Gastroesophageal sphincter (tissue), 4 donors: ENCODE results near the gene TMEM266. TPM values are rescaled to one million over a fixed set of nuclear protein-coding genes. Genes with fewer than 3 reads are reported as not detected.

ENCODE experiments used
- ATAC-seq: fragments of 150-250 bp; one replicate; pipeline ENCODE4 v1.9.1; 2016; ENCODE audit warnings: mild to moderate bottlenecking, moderate library complexity
- H3K27ac ChIP-seq, 4 donors: fragments of 200-600 bp; sonication (generic) in 3 of 4; 1 replicate in 3 of 4; 2 replicates in 1 of 4; pipeline ENCODE4 v1.5.1; 2016 to 2019
- H3K27me3 ChIP-seq: fragments of 200-600 bp; sonication (generic); one replicate; pipeline ENCODE4 v1.5.1; 2019
- H3K36me3 ChIP-seq, 2 donors: fragments of 200-600 bp; sonication (generic); one replicate each; pipeline ENCODE4 v1.5.1; 2019; ENCODE audit warnings: control low read depth in 1 of 2
- H3K4me1 ChIP-seq, 3 donors: fragments of 200-600 bp; sonication (generic); 1 replicate in 2 of 3; 2 replicates in 1 of 3; pipeline ENCODE4 v1.5.1; 2016 to 2019; ENCODE audit warnings: control low read depth in 2 of 3
- H3K4me3 ChIP-seq, 2 donors: fragments of 200-600 bp; sonication (generic); one replicate each; pipeline ENCODE4 v1.5.1; 2019; ENCODE audit warnings: mild to moderate bottlenecking in 1 of 2, moderate library complexity in 1 of 2
- H3K9me3 ChIP-seq, 3 donors: fragments of 200-600 bp; sonication (generic); one replicate each; pipeline ENCODE4 v1.5.1; 2017 to 2019; ENCODE audit warnings: control low read depth in 2 of 3
- CTCF ChIP-seq, 4 experiments: fragments of 200-600 bp in 2 of 4; fragments of 450-650 bp in 2 of 4; sonication (generic) in 1 of 4; IDR thresholded peaks; one replicate each; pipeline ENCODE4 v1.5.1; 2017 to 2019; ENCODE audit warnings: antibody characterized with exemption in 4 of 4, mild to moderate bottlenecking in 2 of 4, moderate library complexity in 2 of 4
- EP300 ChIP-seq: sonication (generic); formaldehyde crosslinking; IDR thresholded peaks from one replicate; pipeline ENCODE4 v1.6.1; 2017; ENCODE audit warnings: antibody characterized with exemption, mild to moderate bottlenecking
- POLR2A ChIP-seq, 2 donors: fragments of 450-650 bp; IDR thresholded peaks; one replicate each; pipeline ENCODE4 v1.6.1; 2017; ENCODE audit warnings: antibody characterized with exemption in 2 of 2, mild to moderate bottlenecking in 2 of 2, moderate library complexity in 1 of 2
- POLR2AphosphoS5 ChIP-seq: sonication (generic); formaldehyde crosslinking; IDR thresholded peaks from one replicate; pipeline ENCODE4 v1.6.1; 2017; ENCODE audit warnings: antibody characterized with exemption
- WGBS, 2 donors: methylation state at CpG; one replicate each; pipeline ENCODE4 v1.1.5; 2018; ENCODE audit warnings: low coverage in 1 of 2; 5-methylcytosine and 5-hydroxymethylcytosine counted together
- total RNA-seq, 4 donors: library from RNA; depleted of rRNA; stranded (reverse); fragments of >200 nt; gene quantifications; one replicate each; pipeline ENCODE4 v1.1.0, GENCODE V29; 2016

TMEM266 gene
- total RNA-seq, 4 donors from 2014 or later, result 0.77 TPM; not detected in 3

- Histone ChIP-seq H3K36me3 (no peaks in the 10 kb centered on the region), H3K27ac (no peak overlapping the region), H3K27me3 (peaks cover 22% of the 10 kb centered on the region), H3K9me3 (no peaks in the 10 kb centered on the region), H3K4me1 (peaks cover 0 to 26% (median 7%) of the 10 kb centered on the region in 3 donors), H3K4me3 (no peak overlapping the region)
- no peak for ATAC-seq
- WGBS, 2 donors, result 78 to 83% methylated on average over 3 to 4 of the region's 8 CpGs
- TF ChIP-seq CTCF (IDR thresholded peaks at IDR 0.05), result no peak
- TF ChIP-seq EP300, result no peak
- TF ChIP-seq POLR2A (IDR thresholded peaks at IDR 0.05), result no peak
- TF ChIP-seq POLR2AphosphoS5, result no peak
These were observed 91.8 kb downstream of the TMEM266 start for GRCh38 chr15:76151599-76151974.

GRCh38 chr15:76152197-76152596, 92.4 kb downstream of the TMEM266 start:
- Histone ChIP-seq H3K4me3 (no peak overlapping the region), H3K36me3 (no peaks in the 10 kb centered on the region), H3K27ac (no peak overlapping the region), H3K27me3 (peaks cover 16% of the 10 kb centered on the region), H3K4me1 (peaks cover 0 to 26% (median 7%) of the 10 kb centered on the region in 3 donors), H3K9me3 (no peaks in the 10 kb centered on the region)
- 30 to 88% methylated on average over 1 to 2 of the region's 7 CpGs for WGBS, 2 donors
- TF ChIP-seq POLR2AphosphoS5 (no peak), POLR2A (IDR thresholded peaks at IDR 0.05) (no peak), EP300 (no peak), CTCF (IDR thresholded peaks at IDR 0.05) (no peak)
- no peak for ATAC-seq

- Histone ChIP-seq H3K27me3 (peaks cover 3% of the 10 kb centered on the region), H3K27ac (no peak overlapping the region), H3K36me3 (no peaks in the 10 kb centered on the region), H3K4me3 (no peak overlapping the region), H3K9me3 (no peaks in the 10 kb centered on the region), H3K4me1 (peaks cover 0 to 18% (median 7%) of the 10 kb centered on the region in 3 donors)
- ATAC-seq, result no peak
- 64 to 71% methylated on average over 6 to 13 of the region's 24 CpGs for WGBS, 2 donors
- TF ChIP-seq POLR2AphosphoS5, result no peak
- no peak for TF ChIP-seq EP300
- TF ChIP-seq POLR2A (IDR thresholded peaks at IDR 0.05), result no peak
- TF ChIP-seq CTCF (IDR thresholded peaks at IDR 0.05), result no peak
These were observed 93.7 kb downstream of the TMEM266 start for GRCh38 chr15:76153241-76154197.

- Histone ChIP-seq H3K4me3 (no peak overlapping the region), H3K27ac (no peak overlapping the region), H3K4me1 (peaks cover 0 to 9% (median under 1%) of the 10 kb centered on the region in 3 donors), H3K27me3 (no peaks in the 10 kb centered on the region), H3K9me3 (no peaks in the 10 kb centered on the region), H3K36me3 (no peaks in the 10 kb centered on the region)
- 74 to 86% methylated on average over 5 to 6 of the region's 7 CpGs for WGBS, 2 donors
- no peak for ATAC-seq
- no peak for TF ChIP-seq CTCF (IDR thresholded peaks at IDR 0.05)
- TF ChIP-seq POLR2A (IDR thresholded peaks at IDR 0.05), result no peak
- no peak for TF ChIP-seq EP300
These were observed 95.9 kb downstream of the TMEM266 start for GRCh38 chr15:76155731-76156130.

GRCh38 chr15:76158226-76158625, 98.4 kb downstream of the TMEM266 start:
- no peaks in the 10 kb centered on the region for H3K36me3 ChIP-seq
- TF ChIP-seq POLR2A (IDR thresholded peaks at IDR 0.05) (no peak), EP300 (no peak), POLR2AphosphoS5 (no peak), CTCF (IDR thresholded peaks at IDR 0.05) (no peak)
- H3K4me1 ChIP-seq, result peaks cover 0 to 11% (median 5%) of the 10 kb centered on the region in 3 donors
- H3K27ac ChIP-seq, result no peak overlapping the region
- WGBS, 2 donors, result 88 to 96% methylated on average over 4 to 6 of the region's 10 CpGs
- no peaks in the 10 kb centered on the region for H3K9me3 ChIP-seq
- H3K4me3 ChIP-seq, result no peak overlapping the region
- no peaks in the 10 kb centered on the region for H3K27me3 ChIP-seq
- ATAC-seq, result no peak
